CD4-positive, alpha-beta T cell treated with Interleukin-17A for 4 hours (primary cell): ENCODE measurements around the gene GRID1.

Experiments
- DNase-seq: peaks from one replicate; pipeline ENCODE4 v3.0.0-alpha.2; 2020; ENCODE audit warnings: mixed read lengths

GRID1 gene

GRCh38 chr10:86164174-86164774 is 202.3 kb downstream of the GRID1 start:
- DNase-seq, result no peak

- DNase-seq, result no peak
Measured at GRCh38 chr10:86163522-86164173, 202.9 kb downstream of the GRID1 start.

- no peak for DNase-seq
Measured at GRCh38 chr10:86162696-86163400, 203.7 kb downstream of the GRID1 start.

GRCh38 chr10:86162036-86162435 is 204.6 kb downstream of the GRID1 start:
- DNase-seq, result no peak

DNA sequence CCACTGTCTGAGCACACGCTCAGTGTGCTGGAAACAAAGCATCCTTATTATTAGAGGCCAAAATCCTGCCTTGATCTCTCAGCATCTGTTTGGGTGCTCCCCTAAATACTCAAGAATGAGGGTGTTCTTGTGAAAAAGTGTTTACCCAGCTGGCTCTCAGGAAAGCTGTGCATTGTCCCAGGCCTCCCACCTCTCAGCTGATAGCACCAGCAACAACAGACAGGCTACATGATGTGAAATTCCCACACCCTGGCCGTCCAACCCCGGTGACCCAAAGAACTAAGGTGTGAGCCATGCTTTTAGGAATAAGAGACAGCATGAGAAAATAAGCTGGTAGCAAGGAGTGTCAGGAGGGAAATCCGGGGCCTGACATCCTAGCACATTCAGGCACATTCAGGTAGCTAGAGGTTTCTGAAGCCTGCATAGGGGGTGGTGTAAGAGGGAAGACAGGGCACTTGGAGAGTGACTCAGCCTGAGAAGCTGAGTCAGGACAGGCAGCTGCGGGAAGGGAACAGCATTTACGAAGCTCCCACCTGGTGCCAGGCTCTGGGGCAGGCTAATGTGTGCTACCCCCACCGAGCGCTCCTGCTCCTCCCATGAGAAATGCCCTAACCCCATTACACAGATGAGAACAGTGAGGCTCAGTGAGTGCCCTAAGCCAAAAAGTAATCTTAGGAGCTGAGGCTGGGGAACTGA is 205.6 kb downstream of the GRID1 start:
- DNase-seq, result no peak

DNA sequence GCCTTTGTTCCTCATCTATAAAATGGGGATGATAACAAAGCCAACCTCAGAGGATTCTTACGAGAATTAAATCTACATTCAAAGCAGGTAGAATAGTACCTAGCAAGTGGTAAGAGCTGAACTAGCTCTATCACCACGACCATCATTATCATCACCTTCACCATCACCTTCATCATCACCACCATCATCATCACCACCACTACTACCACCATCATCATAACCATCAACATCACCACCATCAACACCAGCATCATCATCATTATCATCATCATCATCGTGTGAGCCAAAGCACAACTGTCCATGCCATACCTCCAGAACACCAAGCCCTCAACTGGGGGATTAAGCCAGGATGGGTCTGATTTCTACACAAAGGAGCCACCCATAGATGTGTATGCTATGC is 206.8 kb downstream of the GRID1 start:
- no peak for DNase-seq

DNA sequence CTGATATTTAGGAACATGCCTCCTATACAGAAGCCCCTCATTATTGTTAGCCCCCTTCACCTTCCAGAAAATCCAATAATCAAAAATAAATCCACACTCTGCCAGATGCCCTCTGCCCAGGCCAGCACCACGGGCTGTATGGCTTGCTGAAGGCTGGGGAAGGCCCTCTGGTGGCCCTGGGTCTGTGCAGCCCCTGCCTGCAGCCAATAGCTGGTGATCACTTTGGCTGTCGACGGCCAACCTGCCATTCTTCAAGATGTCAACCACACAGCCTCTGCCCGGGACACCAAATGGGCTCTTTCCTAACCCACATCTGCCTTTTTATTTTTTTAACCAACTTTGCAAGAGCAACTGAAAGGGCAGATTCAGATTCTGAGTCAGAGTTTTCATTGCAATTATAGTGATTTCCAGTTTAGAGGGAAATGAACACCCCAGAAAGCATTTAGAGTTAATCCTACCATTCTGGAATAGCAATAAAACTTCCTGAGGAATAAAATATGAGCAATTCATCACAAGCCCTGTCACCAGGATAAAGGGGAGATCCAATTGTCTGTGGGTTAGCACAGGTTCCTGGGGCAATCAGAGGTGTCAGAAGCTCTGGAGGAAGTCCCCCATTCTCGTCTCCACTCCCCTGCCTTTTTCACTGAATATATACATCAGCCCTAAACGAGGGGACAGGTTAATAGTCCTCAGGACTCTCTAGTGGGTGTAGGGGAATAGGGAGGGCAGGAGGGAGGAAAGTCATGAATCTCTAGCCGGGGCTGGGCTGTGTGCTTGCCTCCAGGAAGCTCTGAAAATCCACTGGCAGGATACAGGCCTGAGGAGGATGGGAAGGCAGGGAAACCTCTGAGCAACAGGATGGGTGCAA is 211.3 kb downstream of the GRID1 start:
- DNase-seq, result no peak

- no peak for DNase-seq
Measured at GRCh38 chr10:86153751-86154150, 212.8 kb downstream of the GRID1 start.

GRCh38 chr10:86152911-86153310 is 213.7 kb downstream of the GRID1 start:
- no peak for DNase-seq

- DNase-seq, result no peak
Measured at GRCh38 chr10:86152354-86152753, 214.2 kb downstream of the GRID1 start.

DNA sequence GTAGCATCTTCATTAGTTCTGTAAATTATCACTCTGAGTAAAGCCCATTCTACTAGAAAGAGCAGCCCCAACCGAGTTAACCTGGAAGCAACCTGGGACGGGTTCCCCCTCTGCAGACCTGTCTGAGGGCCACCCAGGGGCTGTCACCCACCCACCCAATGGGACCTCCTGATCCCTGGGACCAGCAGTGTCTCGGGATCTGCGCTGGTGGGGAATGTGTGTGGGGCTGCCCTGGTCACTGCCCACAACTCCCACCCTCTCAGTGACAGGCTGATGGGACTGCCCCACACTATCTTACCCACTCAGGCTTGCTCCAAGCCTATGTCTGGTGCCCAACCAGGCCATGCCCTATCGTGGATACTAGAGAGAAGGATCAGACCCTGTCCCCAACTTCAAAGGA is 215.0 kb downstream of the GRID1 start:
- DNase-seq, result no peak

DNA sequence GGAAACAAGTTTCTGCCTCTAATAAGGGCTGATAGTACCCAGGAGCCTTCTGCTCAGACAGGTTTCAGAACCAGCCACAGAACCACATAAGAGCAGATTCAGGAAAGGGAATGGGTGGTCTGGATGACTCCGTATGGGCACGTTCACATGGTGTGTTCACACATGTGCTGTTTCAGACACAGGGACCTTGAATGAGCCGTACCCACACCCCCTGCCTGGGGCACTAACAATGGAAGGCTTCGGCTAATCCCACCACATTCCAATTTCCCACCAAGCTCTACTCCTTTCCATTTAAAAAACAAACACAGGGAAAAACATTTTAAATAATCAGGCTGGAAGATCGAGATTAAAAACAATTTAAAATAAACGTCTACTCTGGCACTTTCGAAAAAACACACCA is 217.3 kb downstream of the GRID1 start:
- DNase-seq, result no peak

DNA sequence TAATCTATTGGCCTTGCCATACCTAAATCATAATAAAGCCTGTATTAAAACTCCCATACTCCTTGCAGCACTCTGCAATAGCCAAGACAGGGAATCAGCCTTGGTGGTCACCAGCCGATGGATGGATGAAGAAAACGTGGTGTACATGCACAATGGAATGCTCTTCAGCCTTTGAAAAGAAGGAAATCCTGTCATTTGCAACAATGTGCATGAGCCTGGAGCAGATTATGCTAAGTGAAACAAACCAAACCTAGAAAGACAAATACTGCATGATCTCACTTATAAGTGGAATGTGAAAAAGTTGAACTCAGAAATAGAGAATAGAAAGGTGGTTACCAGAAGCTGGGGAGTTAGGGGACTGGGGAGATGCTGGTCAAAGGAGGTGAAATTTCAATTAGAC is 218.5 kb downstream of the GRID1 start:
- DNase-seq, result no peak

- DNase-seq, result no peak
Measured at GRCh38 chr10:86144301-86144700, 222.3 kb downstream of the GRID1 start.

DNA sequence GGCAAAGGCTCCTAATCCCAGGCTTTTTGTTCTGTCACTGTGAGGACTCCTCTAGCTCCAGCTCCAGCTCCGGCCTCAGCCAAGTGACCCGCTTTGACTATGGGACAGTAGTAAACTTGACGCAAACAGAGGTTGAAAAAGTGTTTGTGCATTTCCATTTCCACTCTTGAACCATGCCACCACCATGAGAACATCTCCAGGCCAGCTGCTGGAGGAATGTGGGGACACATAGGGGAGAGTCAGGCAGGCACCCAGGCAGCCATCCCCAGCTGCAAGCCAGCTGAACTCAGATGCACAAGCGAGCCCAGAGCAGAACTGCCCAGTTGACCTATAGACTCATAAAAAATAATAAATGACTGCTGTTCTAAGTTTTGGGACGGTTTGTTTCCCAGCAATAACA is 224.7 kb downstream of the GRID1 start:
- DNase-seq, result no peak

- DNase-seq, result peak; percentile 17
Measured at GRCh38 chr10:86139066-86139657, 227.4 kb downstream of the GRID1 start.

- no peak for DNase-seq
Measured at GRCh38 chr10:86138551-86139065, 228.0 kb downstream of the GRID1 start.

GRCh38 chr10:86137561-86137960 is 229.0 kb downstream of the GRID1 start:
- DNase-seq, result no peak

DNA sequence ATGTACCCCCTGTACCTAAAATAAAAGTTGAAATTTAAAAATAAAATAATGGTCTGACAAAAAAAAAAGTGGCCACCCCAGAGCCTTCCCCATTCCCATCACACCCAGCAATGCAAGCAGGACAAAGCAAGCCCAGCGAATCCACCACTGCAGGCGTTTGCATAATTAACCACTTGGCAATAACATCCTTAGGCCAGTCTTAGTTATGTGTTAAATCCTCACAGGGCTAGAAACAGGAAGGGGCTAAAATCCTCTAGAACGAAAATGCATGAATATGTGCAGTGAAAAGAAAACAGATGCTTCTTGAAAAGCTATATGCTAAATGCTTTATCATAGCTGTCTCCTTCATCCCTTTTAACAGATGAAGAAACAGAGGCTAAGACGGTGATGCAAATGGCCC is 229.7 kb downstream of the GRID1 start:
- no peak for DNase-seq

- no peak for DNase-seq
Measured at GRCh38 chr10:86135191-86135590, 231.4 kb downstream of the GRID1 start.

DNA sequence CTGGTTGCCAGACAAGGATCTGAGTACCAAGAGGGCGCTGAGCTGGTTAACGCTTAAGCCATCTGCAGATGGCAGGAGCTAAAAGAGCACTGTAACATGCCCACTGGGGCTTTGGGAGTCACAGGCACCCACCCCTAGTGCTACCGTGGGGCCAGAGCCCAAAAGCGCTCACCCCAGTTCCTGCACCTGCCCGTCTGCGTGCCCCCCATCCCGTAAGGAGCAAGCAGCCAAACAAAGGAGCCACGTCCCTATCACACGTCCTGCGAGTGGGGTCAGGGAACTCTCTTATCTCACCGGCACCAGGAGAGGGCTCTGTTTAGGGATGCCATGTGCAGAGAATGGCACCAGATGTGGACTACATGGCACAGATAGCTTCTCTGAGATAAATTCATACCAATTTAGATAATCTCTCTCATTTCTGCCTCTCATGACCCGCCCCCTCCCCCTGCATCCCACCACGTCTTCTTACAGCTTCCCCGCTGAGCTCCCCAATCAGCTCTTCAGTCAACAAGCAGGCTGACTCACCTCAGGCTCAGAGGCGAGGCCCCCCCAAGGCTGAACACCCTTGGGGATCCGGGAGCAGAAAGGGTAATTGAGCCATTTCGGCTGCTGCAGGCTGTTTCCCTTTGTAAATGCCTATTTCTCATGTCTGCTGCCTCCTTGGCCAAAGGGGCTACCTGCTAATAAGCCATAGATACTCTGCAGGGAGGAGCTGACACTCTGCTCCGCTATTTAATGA is 235.7 kb downstream of the GRID1 start:
- DNase-seq, result no peak
